SK-MEL-5 (cell line): ENCODE results near the gene POLQ. TPM values are rescaled to one million over a fixed set of nuclear protein-coding genes. Genes with fewer than 3 reads are reported as not detected.

Source experiments
- total RNA-seq: library from RNA; depleted of rRNA; stranded (reverse); fragments of >200 nt; shearing (Covaris generic); gene quantifications from 2 replicates; pipeline ENCODE4 v1.2.3, GENCODE V29; 2014; rRNA removed

Gene POLQ
- total RNA-seq, 1 experiment from 2014 or later: 5.7 TPM

Other genes with a start within 250 kb of the POLQ start
- not detected in 2 replicates for gene ARGFX, start 22.0 kb upstream of the POLQ start, total RNA-seq
- 0.05 and 0.08 TPM in 2 replicates for gene FBXO40, start 47.4 kb upstream of the POLQ start, total RNA-seq
- 0.13 TPM in 1 of 2 replicates, not detected in the other for gene HCLS1, start 114.9 kb upstream of the POLQ start, total RNA-seq
- gene GOLGB1, start 203.8 kb upstream of the POLQ start, total RNA-seq: 23.0 and 29.8 TPM in 2 replicates